Mucosa of stomach (tissue), 1 donor: ENCODE data around the gene PROSER2.

Experiments used
- H3K27me3 ChIP-seq: one replicate; pipeline ENCODE4 v1.7.0; 2013; ENCODE audit warnings: mild to moderate bottlenecking, low read length; ENCODE audit not compliant: control insufficient read depth, insufficient read depth
- H3K36me3 ChIP-seq: one replicate; pipeline ENCODE4 v1.7.0; 2013; ENCODE audit warnings: low read length; ENCODE audit not compliant: control insufficient read depth, insufficient read depth
- H3K4me1 ChIP-seq: one replicate; pipeline ENCODE4 v1.7.0; 2013; ENCODE audit warnings: mild to moderate bottlenecking, low read length; ENCODE audit not compliant: control insufficient read depth, insufficient read depth
- H3K4me3 ChIP-seq: one replicate; pipeline ENCODE4 v1.7.0; 2013; ENCODE audit warnings: low read length
- H3K9ac ChIP-seq: one replicate; pipeline ENCODE4 v1.7.0; 2013; ENCODE audit warnings: mild to moderate bottlenecking, low read length, moderate library complexity
- H3K9me3 ChIP-seq: one replicate; pipeline ENCODE4 v1.7.0; 2013; ENCODE audit warnings: mild to moderate bottlenecking, low read length, moderate library complexity; ENCODE audit not compliant: control insufficient read depth
- donor health status: Pancreatic carcinoma.

PROSER2 gene

GRCh38 chr10:11823122-11823988, at the start of gene PROSER2:
Gene PROSER2, plus strand, starts transcription at chr10:11823356. Its CDS starts 28,722 bp downstream, at chr10:11852078.
- Histone ChIP-seq H3K27me3 (no peaks in the 10 kb centered on the region), H3K9ac (peak within 1 kb of the TSS; percentile 82), H3K4me3 (peak within 1 kb of the TSS; percentile 74), H3K36me3 (no peaks in the 10 kb centered on the region), H3K9me3 (no peaks in the 10 kb centered on the region), H3K4me1 (peaks cover 5% of the 10 kb centered on the region)

DNA sequence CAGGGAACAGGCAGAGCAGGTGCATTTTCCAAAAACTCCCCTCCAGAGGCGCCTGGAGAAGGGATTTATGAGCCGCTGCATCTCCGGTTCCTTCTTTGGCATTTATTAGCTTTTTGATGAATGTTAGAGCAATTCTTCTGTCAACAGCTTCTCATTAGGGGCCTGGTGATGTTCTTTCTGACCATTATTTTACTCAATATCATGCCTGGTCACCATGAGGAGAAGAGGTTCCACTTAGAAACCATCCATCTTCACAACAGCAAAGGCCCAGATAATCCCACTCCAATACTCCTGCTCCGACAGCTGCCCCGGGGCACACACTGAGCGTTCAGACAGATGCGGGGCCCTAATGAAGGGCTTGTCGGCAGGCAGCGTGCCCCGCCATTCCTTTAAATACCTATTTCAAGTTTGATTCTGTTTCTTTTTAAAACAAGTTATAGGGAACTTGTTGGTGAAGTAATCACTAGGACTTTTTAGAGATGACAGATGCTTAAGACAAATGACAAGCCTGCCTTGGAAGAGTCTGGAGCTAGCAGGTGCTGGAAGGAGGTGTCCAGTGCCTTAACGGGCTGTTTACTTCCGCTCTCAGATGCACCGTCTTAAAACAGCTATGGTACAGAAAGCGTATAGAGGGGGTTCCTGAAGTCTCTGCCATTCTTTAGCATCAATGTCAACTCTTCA, 49.3 kb upstream of the PROSER2 start:
- H3K4me3 ChIP-seq, result no peak overlapping the region
- no peaks in the 10 kb centered on the region for H3K36me3 ChIP-seq
- H3K9me3 ChIP-seq, result no peaks in the 10 kb centered on the region
- H3K4me1 ChIP-seq, result no peaks in the 10 kb centered on the region
- H3K27me3 ChIP-seq, result no peaks in the 10 kb centered on the region
- H3K9ac ChIP-seq, result no peak overlapping the region

DNA sequence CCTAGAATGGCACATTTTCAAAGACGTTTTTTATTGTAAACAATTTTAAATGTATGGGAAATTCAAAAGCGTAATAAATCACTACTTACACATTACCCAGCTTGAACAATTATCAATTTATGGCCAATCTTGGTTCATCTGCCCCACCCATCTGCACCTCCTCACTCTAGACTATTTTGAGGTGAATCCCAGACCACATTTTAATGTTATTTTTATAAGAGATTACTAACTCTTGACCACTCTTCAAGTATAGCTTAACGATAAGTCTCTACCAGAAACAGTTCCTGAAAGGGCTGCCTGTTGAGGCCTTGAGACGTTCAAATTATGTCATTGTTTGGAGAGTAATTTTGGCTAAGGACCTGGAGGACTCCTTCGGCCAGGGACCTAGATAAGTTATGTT, 47.7 kb upstream of the PROSER2 start:
- H3K9me3 ChIP-seq, result no peaks in the 10 kb centered on the region

GRCh38 chr10:11776080-11776479, 47.1 kb upstream of the PROSER2 start:
- no peaks in the 10 kb centered on the region for H3K9me3 ChIP-seq
- H3K9ac ChIP-seq, result no peak overlapping the region
- H3K4me3 ChIP-seq, result no peak overlapping the region
- no peaks in the 10 kb centered on the region for H3K36me3 ChIP-seq
- H3K27me3 ChIP-seq, result no peaks in the 10 kb centered on the region
- H3K4me1 ChIP-seq, result no peaks in the 10 kb centered on the region

More for the DNA sequence above, 47.7 kb upstream of the PROSER2 start:
- no peak overlapping the region for H3K9ac ChIP-seq
- H3K36me3 ChIP-seq, result no peaks in the 10 kb centered on the region
- no peaks in the 10 kb centered on the region for H3K4me1 ChIP-seq
- no peaks in the 10 kb centered on the region for H3K27me3 ChIP-seq
- H3K4me3 ChIP-seq, result no peak overlapping the region

DNA sequence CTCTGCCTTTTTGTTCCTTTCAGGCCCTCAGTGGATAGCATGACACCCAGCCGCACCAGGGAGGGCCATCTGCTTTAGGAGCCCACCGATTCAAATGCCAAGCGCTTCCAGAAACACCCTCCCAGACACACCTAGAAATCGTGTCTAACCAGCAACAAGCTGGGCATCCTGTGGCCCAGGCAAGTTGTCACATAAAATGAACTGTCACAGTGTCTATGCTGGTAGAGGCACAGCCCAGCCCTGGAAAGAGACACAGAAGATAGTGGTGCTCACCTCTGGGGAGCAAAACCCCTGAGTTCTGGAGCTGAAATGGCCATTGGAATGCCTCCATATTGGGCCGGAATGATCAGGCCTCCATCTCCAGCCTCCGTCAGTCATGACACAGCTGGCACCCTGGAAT, 42.0 kb upstream of the PROSER2 start:
- Histone ChIP-seq H3K4me1 (no peaks in the 10 kb centered on the region), H3K9me3 (no peaks in the 10 kb centered on the region), H3K36me3 (no peaks in the 10 kb centered on the region), H3K27me3 (no peaks in the 10 kb centered on the region), H3K9ac (no peak overlapping the region), H3K4me3 (no peak overlapping the region)

DNA sequence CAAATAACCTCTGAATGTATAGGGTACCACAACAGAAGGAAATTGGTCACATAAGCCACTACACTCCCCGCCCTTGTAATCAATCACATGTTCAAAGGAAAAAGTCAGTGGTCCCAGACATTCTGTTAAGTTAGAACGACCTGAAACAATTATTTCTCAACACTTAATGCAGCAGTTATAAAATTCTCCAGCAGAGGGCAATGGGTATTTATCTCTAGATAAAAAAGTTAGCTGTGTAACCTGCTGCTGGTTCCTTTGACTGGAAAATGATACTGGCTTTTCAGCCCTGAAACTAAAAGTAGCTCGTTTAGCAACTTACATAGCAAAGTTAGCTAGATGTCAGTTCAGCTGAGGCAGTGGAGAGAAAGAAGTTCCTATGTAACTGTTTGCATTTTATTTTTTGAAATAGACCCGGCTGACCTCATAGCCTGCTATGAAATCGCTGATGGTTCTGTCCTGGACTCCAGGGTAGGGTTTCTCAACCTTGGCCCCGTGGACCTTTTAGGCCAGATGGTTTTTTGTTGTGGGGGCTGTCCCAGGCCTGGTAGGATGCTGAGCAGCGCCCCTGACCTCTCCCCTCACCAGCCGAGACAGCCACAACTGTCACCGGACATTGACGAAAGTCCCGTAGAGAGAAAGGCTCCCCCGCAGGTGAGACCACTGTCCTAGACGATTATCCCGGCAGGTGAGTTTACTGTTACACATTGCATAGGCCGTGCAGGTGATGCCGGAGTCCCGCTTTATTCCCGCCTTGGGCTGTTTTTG, 40.2 kb upstream of the PROSER2 start:
- no peak overlapping the region for H3K4me3 ChIP-seq
- no peaks in the 10 kb centered on the region for H3K27me3 ChIP-seq
- no peaks in the 10 kb centered on the region for H3K36me3 ChIP-seq
- no peak overlapping the region for H3K9ac ChIP-seq
- H3K4me1 ChIP-seq, result no peaks in the 10 kb centered on the region
- H3K9me3 ChIP-seq, result no peaks in the 10 kb centered on the region

GRCh38 chr10:11783558-11783865, 39.6 kb upstream of the PROSER2 start:
- Histone ChIP-seq H3K4me3 (no peak overlapping the region), H3K4me1 (no peaks in the 10 kb centered on the region), H3K36me3 (no peaks in the 10 kb centered on the region), H3K27me3 (no peaks in the 10 kb centered on the region), H3K9ac (no peak overlapping the region), H3K9me3 (no peaks in the 10 kb centered on the region)

DNA sequence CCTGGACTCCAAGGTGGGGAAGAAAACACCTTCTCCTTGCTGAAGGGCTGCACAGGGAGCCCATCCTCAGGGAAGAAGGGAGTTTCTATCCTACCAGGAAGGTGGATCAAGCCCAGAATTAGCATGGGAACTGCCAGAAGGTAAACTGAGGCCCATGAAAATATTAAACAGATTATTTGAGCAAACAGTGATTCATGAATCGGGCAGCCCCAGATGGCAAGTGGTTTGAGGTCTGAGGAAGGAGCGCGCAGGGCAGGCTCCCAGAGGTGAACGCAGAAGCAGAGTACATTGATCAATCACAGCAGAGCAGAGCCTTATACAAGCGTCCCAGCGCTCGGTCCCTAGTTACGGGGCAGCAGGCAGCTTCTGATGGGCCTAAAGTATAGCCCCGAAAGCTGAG, 35.8 kb upstream of the PROSER2 start:
- H3K4me1 ChIP-seq, result no peaks in the 10 kb centered on the region
- no peaks in the 10 kb centered on the region for H3K27me3 ChIP-seq
- no peaks in the 10 kb centered on the region for H3K9me3 ChIP-seq
- no peaks in the 10 kb centered on the region for H3K36me3 ChIP-seq
- H3K4me3 ChIP-seq, result no peak overlapping the region
- no peak overlapping the region for H3K9ac ChIP-seq

- Histone ChIP-seq H3K27me3 (no peaks in the 10 kb centered on the region), H3K4me1 (no peaks in the 10 kb centered on the region), H3K9ac (no peak overlapping the region), H3K36me3 (no peaks in the 10 kb centered on the region), H3K4me3 (no peak overlapping the region), H3K9me3 (no peaks in the 10 kb centered on the region)
Observed at GRCh38 chr10:11787846-11788245, 35.3 kb upstream of the PROSER2 start.

DNA sequence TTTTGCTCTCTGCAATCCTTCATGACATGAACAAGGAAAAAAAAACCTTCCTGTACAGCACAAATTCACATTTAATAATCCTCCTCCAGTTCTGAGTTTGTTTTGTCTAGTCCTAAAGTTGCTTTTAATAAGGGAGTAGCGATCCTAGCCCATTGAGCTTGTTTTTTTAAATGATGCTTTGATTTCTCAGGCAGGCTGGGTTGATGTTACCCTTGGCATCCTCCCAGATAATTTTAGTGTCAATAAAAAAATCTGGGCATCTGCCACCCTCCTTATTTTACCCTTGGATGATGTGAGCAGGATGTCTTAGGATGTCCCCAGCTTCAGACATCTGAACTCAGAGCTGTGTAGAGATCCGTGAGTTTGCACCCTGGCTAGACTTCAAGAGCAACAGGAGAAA, 33.9 kb upstream of the PROSER2 start:
- no peak overlapping the region for H3K9ac ChIP-seq
- H3K36me3 ChIP-seq, result no peaks in the 10 kb centered on the region
- no peak overlapping the region for H3K4me3 ChIP-seq
- H3K4me1 ChIP-seq, result no peaks in the 10 kb centered on the region
- no peaks in the 10 kb centered on the region for H3K27me3 ChIP-seq
- H3K9me3 ChIP-seq, result no peaks in the 10 kb centered on the region

DNA sequence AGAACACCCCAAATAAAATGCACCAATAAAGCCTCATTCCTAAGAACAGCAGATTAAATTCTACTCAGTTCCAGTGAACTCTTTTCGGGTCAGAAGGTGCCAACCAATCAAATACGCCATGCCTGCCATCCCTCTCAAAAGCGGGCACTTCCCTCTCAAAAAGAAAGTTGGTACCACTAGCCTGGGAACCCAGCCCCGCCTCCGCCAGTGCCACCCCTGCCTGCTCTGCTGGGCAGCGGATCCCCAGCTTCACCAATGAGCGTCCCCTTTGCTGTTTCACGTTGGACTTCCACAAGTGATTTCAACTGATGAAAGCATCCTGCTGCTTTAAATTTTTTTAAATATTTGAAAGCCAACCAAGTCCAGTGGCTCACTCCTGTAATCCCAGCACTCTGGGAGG, 33.2 kb upstream of the PROSER2 start:
- Histone ChIP-seq H3K4me3 (no peak overlapping the region), H3K9ac (no peak overlapping the region), H3K27me3 (no peaks in the 10 kb centered on the region), H3K4me1 (no peaks in the 10 kb centered on the region), H3K9me3 (no peaks in the 10 kb centered on the region), H3K36me3 (no peaks in the 10 kb centered on the region)
